Measurements from ENCODE around the gene CARD18.

Gene CARD18

DNA sequence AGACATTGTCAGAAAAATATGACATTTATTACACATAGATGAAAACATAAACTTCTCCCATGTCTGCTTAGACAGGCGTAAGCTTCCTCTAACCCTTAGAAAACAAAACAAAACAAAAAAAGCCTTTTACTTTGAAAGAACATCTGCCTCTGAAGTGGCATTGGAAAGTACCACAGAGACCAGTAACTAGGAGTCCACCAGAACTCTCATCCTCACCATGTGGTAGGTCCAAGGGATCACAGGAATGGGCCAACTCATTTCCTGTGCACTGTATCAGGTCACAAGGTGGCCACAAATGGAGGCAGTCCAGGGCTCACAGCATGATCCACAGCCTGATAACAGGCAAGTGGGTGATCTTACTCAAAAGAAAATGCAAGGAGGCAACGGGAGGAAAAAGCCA is 40.0 kb downstream of the CARD18 start:
- H3K4me3 ChIP-seq = peak overlapping the region in 1 of 7 experiments; percentile 34
- peak overlapping the region in 9 of 21 experiments; percentile 31 to 78 (median 70) for H3K27ac ChIP-seq

DNA sequence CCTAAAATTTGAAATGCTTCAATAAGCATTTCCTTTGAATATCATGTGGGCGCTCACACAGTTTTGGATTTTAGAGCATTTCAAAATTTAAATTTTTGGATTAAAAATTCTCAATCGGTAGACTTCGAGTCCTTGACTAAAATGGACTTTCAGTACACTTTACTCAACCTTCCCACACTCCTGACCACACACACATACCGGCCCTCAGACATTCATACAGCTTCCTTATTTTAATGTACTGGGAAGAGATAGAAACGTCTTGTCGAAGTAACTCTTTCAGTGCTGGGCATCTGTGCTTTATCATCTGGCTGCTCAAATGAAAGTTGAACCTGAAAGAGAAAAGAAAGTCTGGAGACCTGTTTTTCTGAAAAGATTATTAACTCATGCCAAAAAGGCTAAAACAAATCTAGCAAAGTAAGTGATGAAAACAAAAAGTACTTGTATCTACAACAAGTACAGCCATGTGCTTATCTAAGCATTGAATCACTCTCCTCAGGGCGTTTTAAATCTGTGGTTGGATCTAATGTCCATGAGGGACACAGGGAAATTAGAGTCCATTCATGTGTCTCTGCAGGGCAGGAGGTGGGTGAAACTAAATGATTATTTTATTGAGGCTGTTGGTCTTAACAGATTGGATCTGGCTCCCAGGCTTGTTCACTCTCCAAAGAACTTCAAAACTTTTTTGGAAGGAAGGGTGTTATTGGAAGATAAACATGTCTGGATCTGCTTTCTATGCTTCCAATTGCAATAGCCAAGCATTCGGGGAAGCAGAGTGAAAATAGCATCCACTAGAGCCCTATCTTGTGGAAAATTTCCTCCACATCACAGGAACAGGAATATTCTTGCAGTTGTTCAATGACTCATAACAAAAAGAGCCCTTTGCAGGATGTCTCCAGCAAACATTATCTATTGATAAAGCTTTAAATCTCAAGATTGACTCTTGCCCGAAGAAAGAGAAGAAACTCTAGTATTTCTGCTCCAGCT is 47.0 kb downstream of the CARD18 start:
- Histone ChIP-seq H3K4me3 (no peak overlapping the region), H3K27ac (peak overlapping the region in 2 of 21 experiments; percentile 9 to 31)

All from skin epidermis (tissue), 12 donors.